Retinal pigment epithelial cell (primary cell): ENCODE measurements around the gene PTPRT.

ENCODE experiments used
- DNase-seq: peaks from one replicate; pipeline ENCODE4 v3.0.0-alpha.2; 2010; ENCODE audit warnings: low read depth
- H3K4me3 ChIP-seq: 2 replicates; pipeline ENCODE4 v1.5.1; 2011; ENCODE audit warnings: mild to moderate bottlenecking, low read length, control low read depth, moderate library complexity
- TF ChIP-seq, protein P1 (sequence below): conservative IDR thresholded peaks from 2 replicates; pipeline ENCODE4 v1.5.1; 2011; ENCODE audit warnings: low read depth, low read length, control low read depth, inconsistent platforms

The PTPRT gene

GRCh38 chr20:42714298-42715141 lies 475.2 kb downstream of the PTPRT start:
- no peak for DNase-seq
- no peak overlapping the region for H3K4me3 ChIP-seq
- TF ChIP-seq, protein P1, sequence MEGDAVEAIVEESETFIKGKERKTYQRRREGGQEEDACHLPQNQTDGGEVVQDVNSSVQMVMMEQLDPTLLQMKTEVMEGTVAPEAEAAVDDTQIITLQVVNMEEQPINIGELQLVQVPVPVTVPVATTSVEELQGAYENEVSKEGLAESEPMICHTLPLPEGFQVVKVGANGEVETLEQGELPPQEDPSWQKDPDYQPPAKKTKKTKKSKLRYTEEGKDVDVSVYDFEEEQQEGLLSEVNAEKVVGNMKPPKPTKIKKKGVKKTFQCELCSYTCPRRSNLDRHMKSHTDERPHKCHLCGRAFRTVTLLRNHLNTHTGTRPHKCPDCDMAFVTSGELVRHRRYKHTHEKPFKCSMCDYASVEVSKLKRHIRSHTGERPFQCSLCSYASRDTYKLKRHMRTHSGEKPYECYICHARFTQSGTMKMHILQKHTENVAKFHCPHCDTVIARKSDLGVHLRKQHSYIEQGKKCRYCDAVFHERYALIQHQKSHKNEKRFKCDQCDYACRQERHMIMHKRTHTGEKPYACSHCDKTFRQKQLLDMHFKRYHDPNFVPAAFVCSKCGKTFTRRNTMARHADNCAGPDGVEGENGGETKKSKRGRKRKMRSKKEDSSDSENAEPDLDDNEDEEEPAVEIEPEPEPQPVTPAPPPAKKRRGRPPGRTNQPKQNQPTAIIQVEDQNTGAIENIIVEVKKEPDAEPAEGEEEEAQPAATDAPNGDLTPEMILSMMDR, result no peak

- TF ChIP-seq, protein P1, result no peak
- DNase-seq, result no peak
- H3K4me3 ChIP-seq, result no peak overlapping the region
These were observed 481.4 kb downstream of the PTPRT start for GRCh38 chr20:42708266-42708665.

GRCh38 chr20:42706759-42707158 lies 482.9 kb downstream of the PTPRT start:
- TF ChIP-seq, protein P1, result no peak
- no peak overlapping the region for H3K4me3 ChIP-seq
- no peak for DNase-seq

DNA sequence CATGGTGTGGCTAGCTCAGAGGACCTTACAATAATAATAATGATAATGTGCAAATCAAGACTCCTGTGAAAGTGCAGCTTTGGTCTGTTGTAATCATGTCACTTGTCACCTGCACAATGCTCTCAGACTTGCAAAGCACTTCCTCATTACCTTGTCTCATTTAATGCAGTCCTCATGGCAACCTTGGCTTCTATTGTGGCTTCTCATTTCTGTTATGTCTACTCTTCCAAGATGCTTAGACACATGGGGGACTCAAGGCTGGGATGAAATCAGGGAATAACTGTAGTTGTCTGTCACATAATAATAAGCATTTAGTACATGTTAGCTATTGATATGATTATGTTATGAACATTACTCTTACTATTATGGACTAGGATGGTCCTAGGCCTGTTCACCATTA lies 484.2 kb downstream of the PTPRT start:
- TF ChIP-seq, protein P1, result no peak
- no peak overlapping the region for H3K4me3 ChIP-seq
- DNase-seq, result no peak

DNA sequence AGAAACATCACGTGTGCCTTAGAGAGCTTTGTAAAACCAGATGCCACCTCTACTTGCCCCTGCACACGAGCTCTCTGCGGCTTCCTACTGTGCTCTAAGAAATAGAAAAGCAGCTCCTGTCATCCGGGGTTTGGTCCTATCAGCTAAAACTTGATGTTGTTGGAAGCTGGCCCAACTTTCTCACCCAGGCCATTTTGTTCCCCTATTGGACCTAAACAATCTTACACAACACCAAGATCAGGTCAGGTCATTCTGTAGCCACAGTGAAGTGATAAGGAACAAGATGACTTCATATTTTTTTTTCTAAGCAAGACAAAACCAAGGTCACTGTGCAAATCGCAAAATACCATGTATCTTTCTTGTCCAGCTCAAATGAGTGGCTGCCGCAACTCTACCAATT lies 486.0 kb downstream of the PTPRT start:
- TF ChIP-seq, protein P1, result no peak
- no peak for DNase-seq
- no peak overlapping the region for H3K4me3 ChIP-seq

DNA sequence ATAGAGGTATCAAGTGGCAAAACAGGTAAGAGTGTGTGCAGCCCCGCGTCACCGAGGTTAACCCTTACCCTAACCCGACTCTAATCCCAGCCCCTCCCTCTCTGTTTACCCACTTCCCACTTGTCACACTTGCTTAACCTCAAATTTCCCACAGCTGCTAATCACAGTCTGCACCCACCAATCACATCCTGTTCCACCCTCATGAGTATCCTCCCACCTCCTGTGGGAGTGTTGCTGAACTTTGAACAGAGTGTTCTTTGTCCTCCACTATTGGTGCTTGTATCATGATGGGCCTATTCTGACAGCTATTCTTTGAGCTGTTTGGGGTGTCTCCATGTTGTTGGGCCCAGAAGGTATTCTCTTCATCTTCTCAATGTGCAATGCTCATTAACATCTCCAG lies 487.8 kb downstream of the PTPRT start:
- TF ChIP-seq, protein P1, result no peak
- no peak for DNase-seq

GRCh38 chr20:42700372-42700771 lies 489.3 kb downstream of the PTPRT start:
- DNase-seq, result no peak
- no peak overlapping the region for H3K4me3 ChIP-seq
- TF ChIP-seq, protein P1, result no peak

More for the DNA sequence above, 487.8 kb downstream of the PTPRT start:
- no peak overlapping the region for H3K4me3 ChIP-seq
